HCT116 (cell line): ENCODE data around the gene CTSV. TPM values are rescaled to one million over a fixed set of nuclear protein-coding genes. Genes with fewer than 3 reads are reported as not detected.
"Not testable (repeated sequence)": the region's sequence is repeated elsewhere in the genome, so short reads cannot be mapped to it uniquely, and the experiment has no call there.

Experiments
- ATAC-seq: fragments of 200-7000 bp; cut with Tn5 transposase; 2 replicates; pipeline ENCODE4 v1.9.1; 2020; ENCODE audit warnings: mild to moderate bottlenecking, moderate library complexity
- BruUV-seq: library from RNA; stranded (reverse); fragments of 400-500 nt; replicated peaks from 2 replicates; lab custom pipeline; 2021; lab: Mats Ljungman, UMichigan
- CTCF ChIA-PET: fragments of 300-600 bp; sonication (Branson Sonifier 250); formaldehyde crosslinking; loops from one replicate; lab custom pipeline; 2021; ENCODE audit warnings: antibody characterized with exemption; lab: Charles Lee
- POLR2A ChIA-PET: fragments of 300-600, 350-600 bp; sonication (Branson Sonifier 250); formaldehyde crosslinking; loops from one replicate; lab custom pipeline; 2021; ENCODE audit warnings: antibody characterized with exemption; lab: Charles Lee
- RAD21 ChIA-PET, 2 experiments: fragments of 300-600 bp; sonication (Branson Sonifier 250); formaldehyde crosslinking; loops; one replicate each; lab custom pipeline; 2023; ENCODE audit warnings: low total read pairs in 2 of 2; ENCODE audit not compliant: uncharacterized antibody in 2 of 2, unreplicated experiment in 2 of 2, low non-redundant PET in 1 of 2; lab: Charles Lee
- DNase-seq: peaks from one replicate; pipeline ENCODE4 v3.0.0-alpha.2; 2010; ENCODE audit warnings: low read depth, low spot score
- H2AFZ ChIP-seq: fragments of 200-600 bp; shearing (Covaris generic), sonication (generic); 2 replicates; pipeline ENCODE4 v1.6.1; 2017; ENCODE audit warnings: low read depth, mixed run types, mixed read lengths, antibody characterized with exemption, low read length; ENCODE audit not compliant: poor library complexity, severe bottlenecking
- H3K27ac ChIP-seq: 2 replicates; pipeline ENCODE4 v1.5.1; 2012; ENCODE audit warnings: low read depth, low read length
- H3K27me3 ChIP-seq: fragments of 200-600 bp; sonication (generic); 2 replicates; pipeline ENCODE4 v1.6.1; 2016; ENCODE audit warnings: mixed run types, low read length, mixed read lengths; ENCODE audit not compliant: insufficient read depth
- H3K36me3 ChIP-seq, 2 experiments: fragments of 200-500 bp in 1 of 2; fragments of 200-600 bp in 1 of 2; sonication (Bioruptor generic) in 1 of 2; sonication (generic) in 1 of 2; 2 replicates each; pipeline versions ENCODE4 v1.5.1 to v1.6.1; 2014 to 2016; ENCODE audit warnings: low read length in 2 of 2, inconsistent platforms in 1 of 2, mixed read lengths in 1 of 2, mixed run types in 1 of 2; ENCODE audit not compliant: insufficient read depth in 2 of 2, control insufficient read depth in 1 of 2
- H3K4me1 ChIP-seq, 2 experiments: fragments of 200-600 bp in 1 of 2; sonication (generic) in 1 of 2; 2 replicates each; pipeline versions ENCODE4 v1.5.1 to v1.6.1; 2012 to 2017; ENCODE audit warnings: low read length in 2 of 2, inconsistent platforms in 1 of 2, mild to moderate bottlenecking in 1 of 2, mixed read lengths in 1 of 2, mixed run types in 1 of 2, moderate library complexity in 1 of 2; ENCODE audit not compliant: insufficient read depth in 2 of 2, control insufficient read depth in 1 of 2
- H3K4me2 ChIP-seq: fragments of 200-600 bp; sonication (generic); 2 replicates; pipeline ENCODE4 v1.6.1; 2017; ENCODE audit warnings: mixed run types, low read length, mixed read lengths
- H3K4me3 ChIP-seq, 2 experiments: fragments of 200-600 bp in 1 of 2; sonication (generic) in 1 of 2; replicated peaks in 1 of 2; 2 replicates each; pipeline ENCODE4 v1.5.1; 2011 to 2016; ENCODE audit warnings: low read length in 2 of 2, control low read depth in 1 of 2, low read depth in 1 of 2, mild to moderate bottlenecking in 1 of 2, mixed read lengths in 1 of 2, mixed run types in 1 of 2
- H3K79me2 ChIP-seq: fragments of 200-600 bp; sonication (generic); 2 replicates; pipeline ENCODE4 v1.6.1; 2017; ENCODE audit warnings: mild to moderate bottlenecking, mixed run types, low read length, moderate library complexity, mixed read lengths; ENCODE audit not compliant: insufficient read depth
- H3K9ac ChIP-seq: fragments of 200-600 bp; sonication (generic); 2 replicates; pipeline ENCODE4 v1.6.1; 2016; ENCODE audit warnings: low read length, mixed read lengths
- H3K9me2 ChIP-seq: fragments of 200-600 bp; sonication (generic), shearing (Covaris generic); 2 replicates; pipeline ENCODE4 v1.6.1; 2017; ENCODE audit warnings: mixed run types, mild to moderate bottlenecking, moderate library complexity; ENCODE audit not compliant: insufficient read depth
- H3K9me3 ChIP-seq, 2 experiments: fragments of 200-500 bp in 1 of 2; fragments of 200-600 bp in 1 of 2; sonication (Bioruptor generic) in 1 of 2; sonication (generic) in 1 of 2; 2 replicates each; pipeline ENCODE4 v1.6.1; 2014 to 2017; ENCODE audit warnings: low read length in 2 of 2, mixed read lengths in 2 of 2, inconsistent platforms in 1 of 2, low read depth in 1 of 2, mild to moderate bottlenecking in 1 of 2, mixed run types in 1 of 2, moderate library complexity in 1 of 2; ENCODE audit not compliant: control insufficient read depth in 1 of 2, insufficient read depth in 1 of 2
- H4K20me1 ChIP-seq: fragments of 200-600 bp; sonication (generic), shearing (Covaris generic); 2 replicates; pipeline ENCODE4 v1.6.1; 2017; ENCODE audit warnings: mixed run types, mild to moderate bottlenecking, moderate library complexity; ENCODE audit not compliant: insufficient read depth
- intact Hi-C: fragments of 100-400 bp; cut with micrococcal nuclease; formaldehyde crosslinking; loops from 2 replicates; pipeline ENCODE4 v1.10.0; 2022
- total RNA-seq: library from RNA; stranded (reverse); gene quantifications from one replicate; pipeline ENCODE4 v1.2.1, GENCODE V29; 2021; ENCODE audit not compliant: unreplicated experiment

Gene CTSV
- total RNA-seq, 1 experiment from 2014 or later: 15.5 TPM

- H3K27me3 ChIP-seq, BruUV-seq, H3K9ac ChIP-seq, H3K9me2 ChIP-seq, CTCF ChIA-PET, H3K27ac ChIP-seq, H3K9me3 ChIP-seq, H3K4me1 ChIP-seq, POLR2A ChIA-PET, ATAC-seq, H3K4me3 ChIP-seq, DNase-seq, RAD21 ChIA-PET, H4K20me1 ChIP-seq, H3K36me3 ChIP-seq, intact Hi-C loops, H2AFZ ChIP-seq, H3K4me2 ChIP-seq: not testable (repeated sequence)
- peaks cover 56% of the 10 kb centered on the region for H3K79me2 ChIP-seq
Measured at GRCh38 chr9:96984139-96984538, 54.8 kb downstream of the CTSV start.

- H3K4me3 ChIP-seq, H4K20me1 ChIP-seq, H3K4me1 ChIP-seq, H3K27me3 ChIP-seq, H3K36me3 ChIP-seq, RAD21 ChIA-PET, POLR2A ChIA-PET, H3K9ac ChIP-seq, H3K9me3 ChIP-seq, ATAC-seq, H2AFZ ChIP-seq, H3K27ac ChIP-seq, DNase-seq, CTCF ChIA-PET, BruUV-seq, H3K4me2 ChIP-seq, intact Hi-C loops, H3K9me2 ChIP-seq: not testable (repeated sequence)
- H3K79me2 ChIP-seq: peaks cover 56% of the 10 kb centered on the region
Measured at GRCh38 chr9:96983496-96984122, 55.3 kb downstream of the CTSV start.

Other genes starting within 250 kb of the CTSV start
- gene ZNF782, start 184.6 kb downstream of the CTSV start, total RNA-seq: 3.7 TPM
- gene NUTM2G, start 110.3 kb downstream of the CTSV start, total RNA-seq: not detected